ENCODE data around the gene FZD2.

DNA sequence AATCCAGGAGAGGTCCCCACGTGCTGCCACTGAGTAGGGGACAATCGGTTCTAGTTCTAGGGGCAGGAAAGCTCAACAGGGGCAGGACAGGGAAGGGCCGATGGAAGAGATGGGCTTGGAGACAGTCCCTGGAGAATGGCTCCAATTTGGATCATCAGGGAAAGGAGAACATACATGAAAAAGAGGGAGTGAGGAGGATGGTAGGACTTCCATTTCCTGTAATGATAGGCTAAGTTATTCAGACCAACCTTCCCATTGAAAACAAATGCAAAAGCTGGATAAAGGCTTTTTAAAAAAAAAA, 33.7 kb upstream of the FZD2 start:
- TF ChIP-seq, protein P1, sequence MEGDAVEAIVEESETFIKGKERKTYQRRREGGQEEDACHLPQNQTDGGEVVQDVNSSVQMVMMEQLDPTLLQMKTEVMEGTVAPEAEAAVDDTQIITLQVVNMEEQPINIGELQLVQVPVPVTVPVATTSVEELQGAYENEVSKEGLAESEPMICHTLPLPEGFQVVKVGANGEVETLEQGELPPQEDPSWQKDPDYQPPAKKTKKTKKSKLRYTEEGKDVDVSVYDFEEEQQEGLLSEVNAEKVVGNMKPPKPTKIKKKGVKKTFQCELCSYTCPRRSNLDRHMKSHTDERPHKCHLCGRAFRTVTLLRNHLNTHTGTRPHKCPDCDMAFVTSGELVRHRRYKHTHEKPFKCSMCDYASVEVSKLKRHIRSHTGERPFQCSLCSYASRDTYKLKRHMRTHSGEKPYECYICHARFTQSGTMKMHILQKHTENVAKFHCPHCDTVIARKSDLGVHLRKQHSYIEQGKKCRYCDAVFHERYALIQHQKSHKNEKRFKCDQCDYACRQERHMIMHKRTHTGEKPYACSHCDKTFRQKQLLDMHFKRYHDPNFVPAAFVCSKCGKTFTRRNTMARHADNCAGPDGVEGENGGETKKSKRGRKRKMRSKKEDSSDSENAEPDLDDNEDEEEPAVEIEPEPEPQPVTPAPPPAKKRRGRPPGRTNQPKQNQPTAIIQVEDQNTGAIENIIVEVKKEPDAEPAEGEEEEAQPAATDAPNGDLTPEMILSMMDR (IDR thresholded peaks at IDR 0.05), result no peak
- TF ChIP-seq EZH2 (IDR thresholded peaks at IDR 0.05) (no peak), EZH2phosphoT487 (IDR thresholded peaks at IDR 0.05) (no peak)
